ENCODE results near the gene TMEM245. TPM values are rescaled to one million over a fixed set of nuclear protein-coding genes. Genes with fewer than 3 reads are reported as not detected.

TMEM245 gene
- total RNA-seq, 2 experiments from 2014 or later = 22.0 to 36.1 TPM

GRCh38 chr9:109035684-109036423 is 83.9 kb downstream of the TMEM245 start:
- H3K79me2 ChIP-seq (ENCODE audit: insufficient read depth, low read depth, low read length) = no peaks in the 10 kb centered on the region
- no peak for DNase-seq (ENCODE audit: low spot score)
- POLR2A ChIA-PET = interaction anchor here (1.1 kb wide), 2 partner anchors 11 to 18 kb away, joined by 3 to 5 read pairs; no protein-coding TSS in a partner anchor

GRCh38 chr9:109033941-109034700 is 85.6 kb downstream of the TMEM245 start:
- H3K27ac ChIP-seq (ENCODE audit: low read depth, low read length, poor library complexity, severe bottlenecking) = no peak overlapping the region
- H3K4me2 ChIP-seq (ENCODE audit: low read length) = no peak overlapping the region
- H2AFZ ChIP-seq (ENCODE audit: low read length) = no peak overlapping the region
- intact Hi-C loops (cut with micrococcal nuclease; ENCODE audit: unreplicated experiment) = no loop called here
- DNase-seq (ENCODE audit: low spot score) = no peak
- TF ChIP-seq CTCF (conservative IDR thresholded peaks at IDR 0.05; ENCODE audit: low read length) (no peak), EZH2phosphoT487 (IDR thresholded peaks at IDR 0.05; ENCODE audit: borderline replicate concordance, low read depth, low read length) (no peak)
- BruUV-seq (replicated peaks) = no TSS peak
- no peaks in the 10 kb centered on the region for H4K20me1 ChIP-seq (ENCODE audit: insufficient read depth, low read length)
- no peaks in the 10 kb centered on the region for H3K9me2 ChIP-seq (ENCODE audit: insufficient read depth, low read length)
- H3K4me3 ChIP-seq (ENCODE audit: low read depth, low read length, poor library complexity, severe bottlenecking) = no peak overlapping the region
- peaks cover 97% of the 10 kb centered on the region for H3K36me3 ChIP-seq (ENCODE audit: insufficient read depth, low read length)
- POLR2A ChIA-PET = interaction anchor here (0.5 to 1.3 kb wide), 4 partner anchors 10 to 47 kb away, joined by 3 to 7 read pairs (median 3); no protein-coding TSS in a partner anchor
- CTCF ChIA-PET (ENCODE audit: unreplicated experiment) = no interaction called here
- H3K4me1 ChIP-seq (ENCODE audit: insufficient read depth, low read length, poor library complexity, severe bottlenecking) = no peaks in the 10 kb centered on the region
- no peaks in the 10 kb centered on the region for H3K79me2 ChIP-seq (ENCODE audit: insufficient read depth, low read depth, low read length)
- H3K9me3 ChIP-seq (ENCODE audit: low read length) = no peaks in the 10 kb centered on the region

More at GRCh38 chr9:109035684-109036423, 83.9 kb downstream of the TMEM245 start:
- Histone ChIP-seq H3K4me1 (ENCODE audit: insufficient read depth, low read length, poor library complexity, severe bottlenecking) (no peaks in the 10 kb centered on the region), H2AFZ (ENCODE audit: low read length) (no peak overlapping the region), H3K9me2 (ENCODE audit: insufficient read depth, low read length) (no peaks in the 10 kb centered on the region), H3K4me3 (ENCODE audit: low read depth, low read length, poor library complexity, severe bottlenecking) (no peak overlapping the region), H3K9me3 (ENCODE audit: low read length) (no peaks in the 10 kb centered on the region), H3K27ac (ENCODE audit: low read depth, low read length, poor library complexity, severe bottlenecking) (no peak overlapping the region), H4K20me1 (ENCODE audit: insufficient read depth, low read length) (no peaks in the 10 kb centered on the region), H3K4me2 (ENCODE audit: low read length) (no peak overlapping the region), H3K36me3 (ENCODE audit: insufficient read depth, low read length) (peaks cover 93% of the 10 kb centered on the region)
- CTCF ChIA-PET (ENCODE audit: unreplicated experiment) = no interaction called here
- no peak for TF ChIP-seq EZH2phosphoT487 (IDR thresholded peaks at IDR 0.05; ENCODE audit: borderline replicate concordance, low read depth, low read length)
- no peak for TF ChIP-seq CTCF (conservative IDR thresholded peaks at IDR 0.05; ENCODE audit: low read length)
- no TSS peak for BruUV-seq (replicated peaks)
- intact Hi-C loops (cut with micrococcal nuclease; ENCODE audit: unreplicated experiment) = no loop called here

Measured in OCI-LY7 (cell line).